ENCODE results near the gene ALKBH8.

GRCh38 chr11:107468596-107468995 is 96.9 kb downstream of the ALKBH8 start:
- no peak for TF ChIP-seq CTCF (IDR thresholded peaks at IDR 0.05)
- no peak for TF ChIP-seq POLR2A (IDR thresholded peaks at IDR 0.05)
